ENCODE data around the gene PI4KA. TPM values are rescaled to one million over a fixed set of nuclear protein-coding genes. Genes with fewer than 3 reads are reported as not detected.
"Not testable (repeated sequence)": the region's sequence is repeated elsewhere in the genome, so short reads cannot be mapped to it uniquely, and the experiment has no call there.

Gene PI4KA
- total RNA-seq, 1 experiment from 2014 or later, result 54.3 TPM

GRCh38 chr22:20701680-20702136 is 156.9 kb downstream of the PI4KA start:
- BruUV-seq (replicated peaks); POLR2A ChIA-PET; H3K27me3 ChIP-seq (ENCODE audit: control insufficient read depth, insufficient read depth, low read length); H3K27ac ChIP-seq (ENCODE audit: low read length); H3K4me1 ChIP-seq (ENCODE audit: control insufficient read depth, insufficient read depth, low read length); ATAC-seq; intact Hi-C loops (cut with micrococcal nuclease; ENCODE audit: unreplicated experiment); in situ Hi-C loops (cut with HindIII; ENCODE audit: low pct_unique_long_range_greater_than_20kb, low sequenced_read_pairs); H3K36me3 ChIP-seq (ENCODE audit: control insufficient read depth, insufficient read depth, low read length); DNase-seq (ENCODE audit: low read depth, low spot score); CTCF ChIA-PET; H3K9me3 ChIP-seq (ENCODE audit: control insufficient read depth, insufficient read depth, low read depth, low read length): not testable (repeated sequence)
- H3K4me3 ChIP-seq (ENCODE audit: low read depth in 2 of 2, low read length in 2 of 2), result peak overlapping the region; percentile 43 to 51

DNA sequence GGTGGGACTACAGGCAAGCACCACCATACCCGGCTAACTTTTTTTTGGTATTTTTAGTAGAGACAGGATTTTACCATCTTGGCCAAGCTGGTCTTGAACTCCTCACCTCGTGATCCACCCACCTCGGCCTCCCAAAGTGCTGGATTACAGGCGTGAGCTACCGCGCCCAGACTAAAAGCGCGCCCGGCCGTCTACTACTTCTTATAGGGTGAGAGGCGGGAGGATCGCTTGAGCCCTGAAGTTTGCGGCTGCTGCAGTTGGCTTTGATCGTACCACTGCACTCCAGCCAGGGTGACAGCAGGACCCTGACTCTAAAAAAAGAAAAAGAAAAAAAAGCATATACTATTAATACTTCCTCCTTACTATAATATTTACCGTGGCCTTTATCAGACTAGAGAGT is 158.3 kb downstream of the PI4KA start:
- H3K4me3 ChIP-seq (ENCODE audit: low read depth in 2 of 2, low read length in 2 of 2); CTCF ChIA-PET; in situ Hi-C loops (cut with HindIII; ENCODE audit: low pct_unique_long_range_greater_than_20kb, low sequenced_read_pairs); H3K27ac ChIP-seq (ENCODE audit: low read length); H3K27me3 ChIP-seq (ENCODE audit: control insufficient read depth, insufficient read depth, low read length); BruUV-seq (replicated peaks); H3K9me3 ChIP-seq (ENCODE audit: control insufficient read depth, insufficient read depth, low read depth, low read length); DNase-seq (ENCODE audit: low read depth, low spot score); intact Hi-C loops (cut with micrococcal nuclease; ENCODE audit: unreplicated experiment); H3K4me1 ChIP-seq (ENCODE audit: control insufficient read depth, insufficient read depth, low read length); ATAC-seq; H3K36me3 ChIP-seq (ENCODE audit: control insufficient read depth, insufficient read depth, low read length): not testable (repeated sequence)
- POLR2A ChIA-PET, result interaction anchor here (0.7 kb wide), 1 partner anchor 309 kb away, joined by 6 read pairs; no protein-coding TSS in a partner anchor

GRCh38 chr22:20699856-20700255 is 158.8 kb downstream of the PI4KA start:
- BruUV-seq (replicated peaks); H3K9me3 ChIP-seq (ENCODE audit: control insufficient read depth, insufficient read depth, low read depth, low read length); H3K27me3 ChIP-seq (ENCODE audit: control insufficient read depth, insufficient read depth, low read length); POLR2A ChIA-PET; H3K36me3 ChIP-seq (ENCODE audit: control insufficient read depth, insufficient read depth, low read length); intact Hi-C loops (cut with micrococcal nuclease; ENCODE audit: unreplicated experiment); DNase-seq (ENCODE audit: low read depth, low spot score); CTCF ChIA-PET; ATAC-seq; H3K27ac ChIP-seq (ENCODE audit: low read length); in situ Hi-C loops (cut with HindIII; ENCODE audit: low pct_unique_long_range_greater_than_20kb, low sequenced_read_pairs); H3K4me3 ChIP-seq (ENCODE audit: low read depth in 2 of 2, low read length in 2 of 2); H3K4me1 ChIP-seq (ENCODE audit: control insufficient read depth, insufficient read depth, low read length): not testable (repeated sequence)

DNA sequence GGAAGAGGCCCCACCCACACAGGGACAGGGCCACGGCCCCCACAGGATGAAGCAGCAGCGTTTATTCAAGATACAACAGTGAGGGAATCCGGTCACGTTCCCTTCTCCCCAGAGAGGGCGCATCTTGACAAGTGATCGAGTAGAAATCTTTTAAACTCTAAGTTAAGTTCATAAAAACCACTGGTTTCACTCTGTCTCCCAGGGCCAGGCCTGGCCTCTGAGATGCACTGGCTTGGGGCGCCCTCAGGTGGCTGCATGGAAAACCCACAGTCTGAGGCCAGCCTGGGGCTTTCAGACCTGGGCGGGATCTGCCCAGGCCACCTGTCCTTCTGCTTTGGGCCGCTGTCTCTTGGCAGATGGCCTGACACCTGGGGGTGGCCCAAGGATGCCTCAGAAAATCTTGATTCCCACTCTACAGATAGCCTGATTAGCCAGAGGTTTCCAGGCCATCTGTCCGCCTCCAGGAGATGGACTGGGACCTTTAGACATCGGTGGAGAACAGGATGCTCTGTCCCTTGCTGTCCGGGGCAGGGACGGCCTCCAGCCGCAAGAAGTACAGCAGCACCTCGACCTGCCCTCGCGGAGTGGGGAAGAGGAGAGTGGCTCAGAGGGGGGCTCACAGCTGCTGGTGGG is 161.0 kb downstream of the PI4KA start:
- in situ Hi-C loops (cut with HindIII; ENCODE audit: low pct_unique_long_range_greater_than_20kb, low sequenced_read_pairs), result not testable (repeated sequence)

DNA sequence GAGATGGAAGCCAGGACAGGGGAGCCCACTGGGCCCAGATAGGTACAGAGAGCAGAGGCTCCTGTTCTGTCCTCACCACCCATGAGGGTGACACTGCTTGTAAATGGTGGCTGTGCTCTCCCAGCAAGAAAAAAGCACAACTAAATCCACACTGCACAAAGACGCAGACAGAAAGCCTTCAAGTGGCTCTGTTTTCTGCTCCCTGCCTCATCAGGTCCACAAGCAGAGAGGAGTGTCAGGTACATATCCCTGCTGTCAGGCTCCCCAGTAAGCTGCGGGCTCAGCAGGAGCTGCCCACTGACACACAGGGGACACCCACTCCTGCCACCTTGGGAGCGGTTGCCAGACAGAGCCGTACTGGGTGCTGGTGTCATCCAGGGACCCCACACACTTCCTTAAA is 162.6 kb downstream of the PI4KA start:
- H3K27ac ChIP-seq (ENCODE audit: low read length); H3K9me3 ChIP-seq (ENCODE audit: control insufficient read depth, insufficient read depth, low read depth, low read length); POLR2A ChIA-PET; H3K27me3 ChIP-seq (ENCODE audit: control insufficient read depth, insufficient read depth, low read length); CTCF ChIA-PET; H3K4me3 ChIP-seq (ENCODE audit: low read depth in 2 of 2, low read length in 2 of 2); intact Hi-C loops (cut with micrococcal nuclease; ENCODE audit: unreplicated experiment); BruUV-seq (replicated peaks); DNase-seq (ENCODE audit: low read depth, low spot score); H3K4me1 ChIP-seq (ENCODE audit: control insufficient read depth, insufficient read depth, low read length); in situ Hi-C loops (cut with HindIII; ENCODE audit: low pct_unique_long_range_greater_than_20kb, low sequenced_read_pairs); ATAC-seq; H3K36me3 ChIP-seq (ENCODE audit: control insufficient read depth, insufficient read depth, low read length): not testable (repeated sequence)

More for the DNA sequence above, 161.0 kb downstream of the PI4KA start:
- CTCF ChIA-PET; H3K36me3 ChIP-seq (ENCODE audit: control insufficient read depth, insufficient read depth, low read length); H3K27ac ChIP-seq (ENCODE audit: low read length); BruUV-seq (replicated peaks); H3K9me3 ChIP-seq (ENCODE audit: control insufficient read depth, insufficient read depth, low read depth, low read length); H3K4me1 ChIP-seq (ENCODE audit: control insufficient read depth, insufficient read depth, low read length); H3K4me3 ChIP-seq (ENCODE audit: low read depth in 2 of 2, low read length in 2 of 2); POLR2A ChIA-PET; H3K27me3 ChIP-seq (ENCODE audit: control insufficient read depth, insufficient read depth, low read length): not testable (repeated sequence)
- DNase-seq (ENCODE audit: low read depth, low spot score), result peak; percentile 42
- intact Hi-C loops (cut with micrococcal nuclease; ENCODE audit: unreplicated experiment), result loop anchor here (1.0 kb wide), 1 partner anchor 91 kb away; no protein-coding TSS in a partner anchor
- TF ChIP-seq CTCF (IDR thresholded peaks at IDR 0.05), result peak; percentile 85
- ATAC-seq, result peak; percentile 76; the same call in 1 of the 2 replicates

- H3K27me3 ChIP-seq (ENCODE audit: control insufficient read depth, insufficient read depth, low read length); intact Hi-C loops (cut with micrococcal nuclease; ENCODE audit: unreplicated experiment); H3K4me3 ChIP-seq (ENCODE audit: low read depth in 2 of 2, low read length in 2 of 2); DNase-seq (ENCODE audit: low read depth, low spot score); CTCF ChIA-PET; H3K27ac ChIP-seq (ENCODE audit: low read length); POLR2A ChIA-PET; in situ Hi-C loops (cut with HindIII; ENCODE audit: low pct_unique_long_range_greater_than_20kb, low sequenced_read_pairs); H3K4me1 ChIP-seq (ENCODE audit: control insufficient read depth, insufficient read depth, low read length); ATAC-seq; BruUV-seq (replicated peaks); H3K9me3 ChIP-seq (ENCODE audit: control insufficient read depth, insufficient read depth, low read depth, low read length); H3K36me3 ChIP-seq (ENCODE audit: control insufficient read depth, insufficient read depth, low read length): not testable (repeated sequence)
These were observed 163.4 kb downstream of the PI4KA start for GRCh38 chr22:20695205-20695604.

GRCh38 chr22:20694256-20694655 is 164.4 kb downstream of the PI4KA start:
- H3K27me3 ChIP-seq (ENCODE audit: control insufficient read depth, insufficient read depth, low read length); CTCF ChIA-PET; H3K4me1 ChIP-seq (ENCODE audit: control insufficient read depth, insufficient read depth, low read length); POLR2A ChIA-PET; H3K4me3 ChIP-seq (ENCODE audit: low read depth in 2 of 2, low read length in 2 of 2); DNase-seq (ENCODE audit: low read depth, low spot score); H3K36me3 ChIP-seq (ENCODE audit: control insufficient read depth, insufficient read depth, low read length); intact Hi-C loops (cut with micrococcal nuclease; ENCODE audit: unreplicated experiment); BruUV-seq (replicated peaks); H3K27ac ChIP-seq (ENCODE audit: low read length); H3K9me3 ChIP-seq (ENCODE audit: control insufficient read depth, insufficient read depth, low read depth, low read length); ATAC-seq; in situ Hi-C loops (cut with HindIII; ENCODE audit: low pct_unique_long_range_greater_than_20kb, low sequenced_read_pairs): not testable (repeated sequence)
